Adrenal gland (tissue), 12 donors: Measurements from ENCODE around the gene SERPINE2. TPM values are rescaled to one million over a fixed set of nuclear protein-coding genes. Genes with fewer than 3 reads are reported as not detected.

ENCODE experiments used
- polyA plus RNA-seq, 3 donors: library from polyadenylated mRNA; stranded (reverse); fragments of 200-250 nt in 2 of 3; fragments of 350-450 nt in 1 of 3; fragmentation: Illumina TruSeq in 1 of 3; extraction: RNeasy Lipid Tissue Mini Kit (QIAGEN cat#74804) in 1 of 3; gene quantifications; one replicate each; pipeline ENCODE4 v1.2.3, GENCODE V29; 2013 to 2014
- total RNA-seq, 9 donors: library from RNA; depleted of rRNA in 4 of 9; stranded (reverse); fragments of >200 nt in 4 of 9; fragments of 120-200 nt in 1 of 9; fragmentation: NEBNext Ultra II Directional in 1 of 9; extraction: Animal tissue kit (Norgen Biotek cat#: 25700) in 1 of 9; gene quantifications; one replicate each; pipeline versions ENCODE4 v1.1.0 to v1.2.4, GENCODE V29; 2013 to 2023
- donor health status: healthy with polysubstance abuse.
- donor health status: Bipolar disorder and iron deficiency.
- donor health status: DM: yes; HTN: yes; CAD: no.
- donor health status: DM: no; HTN: no; CAD: no.
- donor health status: DM: no; HTN: no; CAD: no.
- donor health status: DM: yes; HTN: yes; CAD: no.

Gene SERPINE2
- total and polyA plus RNA-seq, 12 donors = 6.2 to 61.6 (median 16.0) TPM

Other genes starting within 250 kb of the SERPINE2 start
- 1 to 10 TPM in 6 of 9 donors, under 1 TPM in 3; 0.24 to 6.2 (median 1.5) TPM for gene AP1S3, start 201.7 kb downstream of the SERPINE2 start, total RNA-seq
- gene AP1S3, start 201.7 kb downstream of the SERPINE2 start, polyA plus RNA-seq = 1 to 10 TPM in 2 of 3 donors, under 1 TPM in 1; 0.54 to 7.3 (median 1.1) TPM
- gene WDFY1, start 94.0 kb downstream of the SERPINE2 start, total RNA-seq = 10 to 100 TPM; 28.1 to 45.2 (median 33.5) TPM
- gene WDFY1, start 94.0 kb downstream of the SERPINE2 start, polyA plus RNA-seq = 10 to 100 TPM in 2 of 3 donors, 1 to 10 TPM in 1; 7.8 to 32.1 (median 15.6) TPM
- 10 to 100 TPM; 33.8 to 99.2 (median 39.0) TPM for gene MRPL44, start 81.8 kb downstream of the SERPINE2 start, total RNA-seq
- gene MRPL44, start 81.8 kb downstream of the SERPINE2 start, polyA plus RNA-seq = 10 to 100 TPM; 11.7 to 53.8 (median 16.3) TPM